Adrenal gland (tissue), 12 donors: ENCODE data around the gene WBP1. TPM values are rescaled to one million over a fixed set of nuclear protein-coding genes. Genes with fewer than 3 reads are reported as not detected.
"Not testable (repeated sequence)": the region's sequence is repeated elsewhere in the genome, so short reads cannot be mapped to it uniquely, and the experiment has no call there.

Experiments
- DNase-seq, 7 donors: peaks; one replicate each; pipeline ENCODE4 v3.0.0-alpha.2; 2019 to 2020
- H3K27ac ChIP-seq, 5 donors: fragments of 200-600 bp; sonication (generic) in 4 of 5; 1 replicate in 3 of 5; 2 replicates in 2 of 5; pipeline versions ENCODE4 v1.5.1 to v1.8.0; 2016 to 2020; ENCODE audit warnings: mild to moderate bottlenecking in 1 of 5
- H3K27me3 ChIP-seq: fragments of 200-600 bp; 2 replicates; pipeline ENCODE4 v1.8.0; 2021
- H3K36me3 ChIP-seq, 2 donors: fragments of 200-600 bp; replicated peaks in 1 of 2; 1 replicate in 1 of 2; 2 replicates in 1 of 2; pipeline versions ENCODE4 v1.5.1 to v1.8.0; 2018 to 2022
- H3K4me1 ChIP-seq, 2 donors: fragments of 200-600 bp; replicated peaks in 1 of 2; 1 replicate in 1 of 2; 2 replicates in 1 of 2; pipeline versions ENCODE4 v1.5.1 to v1.8.0; 2018 to 2021
- H3K4me3 ChIP-seq, 4 donors: fragments of 200-600 bp; sonication (generic) in 3 of 4; one replicate each; pipeline ENCODE4 v1.5.1; 2016 to 2018
- H3K9me3 ChIP-seq, 3 donors: fragments of 200-600 bp; sonication (generic) in 1 of 3; replicated peaks in 1 of 3; 1 replicate in 2 of 3; 2 replicates in 1 of 3; pipeline versions ENCODE4 v1.5.1 to v1.8.0; 2016 to 2021
- CTCF ChIP-seq, 6 experiments: fragments of 450-650 bp in 4 of 6; fragments of 200-600 bp in 2 of 6; sonication (generic) in 1 of 6; IDR thresholded peaks; 1 replicate in 5 of 6; 2 replicates in 1 of 6; pipeline versions ENCODE4 v1.5.1 to v1.8.0; 2016 to 2021; ENCODE audit warnings: antibody characterized with exemption in 6 of 6, mild to moderate bottlenecking in 2 of 6, moderate library complexity in 1 of 6
- POLR2A ChIP-seq, 2 donors: fragments of 450-650 bp; IDR thresholded peaks; one replicate each; pipeline ENCODE4 v1.6.1; 2017; ENCODE audit warnings: antibody characterized with exemption in 2 of 2, mild to moderate bottlenecking in 2 of 2, moderate library complexity in 1 of 2
- WGBS, 4 donors: extraction: QIAGEN DNeasy Blood & Tissue Kit in 2 of 4; methylation state at CpG; one replicate each; pipeline versions ENCODE4 v1.1.5 to v1.1.7; 2013 to 2017; 5-methylcytosine and 5-hydroxymethylcytosine counted together
- intact Hi-C, 2 donors: fragments of 100-400 bp; cut with DNase I; formaldehyde crosslinking; loops; one replicate each; pipeline versions ENCODE4 v1.14.1 to v1.15.0; 2022 to 2023
- polyA plus RNA-seq, 3 donors: library from polyadenylated mRNA; stranded (reverse); fragments of 200-250 nt in 2 of 3; fragments of 350-450 nt in 1 of 3; fragmentation: Illumina TruSeq in 1 of 3; extraction: RNeasy Lipid Tissue Mini Kit (QIAGEN cat#74804) in 1 of 3; gene quantifications; one replicate each; pipeline ENCODE4 v1.2.3, GENCODE V29; 2013 to 2014
- total RNA-seq, 9 donors: library from RNA; depleted of rRNA in 4 of 9; stranded (reverse); fragments of >200 nt in 4 of 9; fragments of 120-200 nt in 1 of 9; fragmentation: NEBNext Ultra II Directional in 1 of 9; extraction: Animal tissue kit (Norgen Biotek cat#: 25700) in 1 of 9; gene quantifications; one replicate each; pipeline versions ENCODE4 v1.1.0 to v1.2.4, GENCODE V29; 2013 to 2023
- donor health status: healthy with polysubstance abuse.
- donor health status: Bipolar disorder and iron deficiency.
- donor health status: DM: yes; HTN: yes; CAD: no.
- donor health status: DM: no; HTN: no; CAD: no.
- donor health status: DM: no; HTN: no; CAD: no.
- donor health status: DM: yes; HTN: yes; CAD: no.

Gene WBP1
- total and polyA plus RNA-seq, 12 donors = 56.9 to 267 (median 115) TPM

GRCh38 chr2:74461187-74462053 lies 3.2 kb downstream of the WBP1 start:
- Histone ChIP-seq H3K4me1 (peaks cover 13 to 32% of the 10 kb centered on the region in 2 donors), H3K36me3 (peaks cover 0 to 20% of the 10 kb centered on the region in 2 donors), H3K27me3 (no peaks in the 10 kb centered on the region), H3K27ac (no peak overlapping the region), H3K4me3 (no peak overlapping the region), H3K9me3 (no peaks in the 10 kb centered on the region)
- no peak for DNase-seq
- intact Hi-C loops = no loop called here
- WGBS, 4 donors = 89 to 96% (median 92%) methylated on average over 18 to 27 of the region's 27 CpGs
- no peak for TF ChIP-seq POLR2A (IDR thresholded peaks at IDR 0.05)
- peak in 1 of 6 experiments; percentile 17 for TF ChIP-seq CTCF (IDR thresholded peaks at IDR 0.05)

- H3K9me3 ChIP-seq = no peaks in the 10 kb centered on the region
- DNase-seq = no peak
- TF ChIP-seq CTCF (IDR thresholded peaks at IDR 0.05) (no peak), POLR2A (IDR thresholded peaks at IDR 0.05) (no peak)
- intact Hi-C loops = no loop called here
- H3K4me1 ChIP-seq = peaks cover 13 to 25% of the 10 kb centered on the region in 2 donors
- H3K4me3 ChIP-seq = no peak overlapping the region
- peaks cover 0 to 20% of the 10 kb centered on the region in 2 donors for H3K36me3 ChIP-seq
- no peaks in the 10 kb centered on the region for H3K27me3 ChIP-seq
- WGBS, 4 donors = 90 to 92% (median 91%) methylated on average over 14 to 20 of the region's 20 CpGs
- no peak overlapping the region for H3K27ac ChIP-seq
Measured at GRCh38 chr2:74462054-74462785, 4.0 kb downstream of the WBP1 start.

GRCh38 chr2:74462786-74463105 lies 4.5 kb downstream of the WBP1 start:
- peaks cover 0 to 20% of the 10 kb centered on the region in 2 donors for H3K36me3 ChIP-seq
- no peaks in the 10 kb centered on the region for H3K27me3 ChIP-seq
- peaks cover 13 to 25% of the 10 kb centered on the region in 2 donors for H3K4me1 ChIP-seq
- no peak overlapping the region for H3K4me3 ChIP-seq
- no peak overlapping the region for H3K27ac ChIP-seq
- no peaks in the 10 kb centered on the region for H3K9me3 ChIP-seq
- 74 to 89% (median 79%) methylated on average over 4 of the region's 4 CpGs for WGBS, 4 donors
- intact Hi-C loops = no loop called here
- no peak for DNase-seq
- TF ChIP-seq CTCF (IDR thresholded peaks at IDR 0.05) (no peak), POLR2A (IDR thresholded peaks at IDR 0.05) (no peak)

- peak overlapping the region in 3 of 5 donors; percentile 84 to 88 (median 87) for H3K27ac ChIP-seq
- H3K27me3 ChIP-seq = no peaks in the 10 kb centered on the region
- H3K36me3 ChIP-seq = peaks cover 0 to 20% of the 10 kb centered on the region in 2 donors
- 0 to 5% (median 4%) methylated on average over 4 to 13 of the region's 13 CpGs for WGBS, 4 donors
- TF ChIP-seq CTCF (IDR thresholded peaks at IDR 0.05) = no peak
- H3K4me1 ChIP-seq = peaks cover 6 to 17% of the 10 kb centered on the region in 2 donors
- H3K4me3 ChIP-seq = peak overlapping the region; percentile 66 to 98 (median 90)
- DNase-seq = no peak
- H3K9me3 ChIP-seq = no peaks in the 10 kb centered on the region
- intact Hi-C loops = no loop called here
Measured at GRCh38 chr2:74464406-74464805, 6.2 kb downstream of the WBP1 start.

GRCh38 chr2:74470742-74471141 lies 12.5 kb downstream of the WBP1 start:
- H3K9me3 ChIP-seq, intact Hi-C loops, H3K4me3 ChIP-seq, H3K27me3 ChIP-seq, DNase-seq: not testable (repeated sequence)
- WGBS, 4 donors = 87 to 91% (median 89%) methylated on average over 8 to 12 of the region's 12 CpGs
- H3K4me1 ChIP-seq = peaks cover 9 to 21% of the 10 kb centered on the region in 2 donors
- peak overlapping the region in 1 of 5 donors; percentile 27 for H3K27ac ChIP-seq
- peaks cover 0 to 15% of the 10 kb centered on the region in 2 donors for H3K36me3 ChIP-seq
